Upper lobe of right lung (tissue), 1 donor: ENCODE results near the gene NR1I3. TPM values are rescaled to one million over a fixed set of nuclear protein-coding genes. Genes with fewer than 3 reads are reported as not detected.
"Not testable (repeated sequence)": the region's sequence is repeated elsewhere in the genome, so short reads cannot be mapped to it uniquely, and the experiment has no call there.

Experiments used
- ATAC-seq: fragments of 200-7000 bp; cut with Tn5 transposase; one replicate; pipeline ENCODE4 v1.9.1; 2020; ENCODE audit warnings: mild to moderate bottlenecking, moderate library complexity
- DNase-seq: peaks from one replicate; pipeline ENCODE4 v3.0.0-alpha.2; 2020
- H3K27ac ChIP-seq: fragments of 200-600 bp; one replicate; pipeline ENCODE4 v1.8.0; 2022
- H3K27me3 ChIP-seq: fragments of 200-600 bp; one replicate; pipeline ENCODE4 v1.8.0; 2022; ENCODE audit warnings: mild to moderate bottlenecking
- H3K36me3 ChIP-seq: fragments of 200-600 bp; one replicate; pipeline ENCODE4 v1.8.0; 2022
- H3K4me1 ChIP-seq: fragments of 200-600 bp; one replicate; pipeline ENCODE4 v1.8.0; 2022
- H3K4me3 ChIP-seq: fragments of 200-600 bp; one replicate; pipeline ENCODE4 v1.8.0; 2022; ENCODE audit warnings: mild to moderate bottlenecking
- H3K9me3 ChIP-seq: fragments of 200-600 bp; one replicate; pipeline ENCODE4 v1.8.0; 2022
- intact Hi-C: fragments of 100-400 bp; cut with DNase I; formaldehyde crosslinking; loops from one replicate; pipeline ENCODE4 v1.11.0; 2022
- total RNA-seq: library from RNA; stranded (reverse); fragmentation: NEBNext Ultra II Directional; extraction: Animal tissue kit (Norgen Biotek cat#: 25700); gene quantifications from one replicate; pipeline ENCODE4 v1.2.1, GENCODE V29; 2021
- TF ChIP-seq, protein P1 (sequence below): fragments of 200-600 bp; IDR thresholded peaks from one replicate; pipeline ENCODE4 v1.8.0; 2022; ENCODE audit warnings: antibody characterized with exemption
- donor health status: DM: no; HTN: yes; CAD: no; lungs with severe emphysema.

Gene NR1I3
- total RNA-seq, 1 donor from 2014 or later: not detected

DNA sequence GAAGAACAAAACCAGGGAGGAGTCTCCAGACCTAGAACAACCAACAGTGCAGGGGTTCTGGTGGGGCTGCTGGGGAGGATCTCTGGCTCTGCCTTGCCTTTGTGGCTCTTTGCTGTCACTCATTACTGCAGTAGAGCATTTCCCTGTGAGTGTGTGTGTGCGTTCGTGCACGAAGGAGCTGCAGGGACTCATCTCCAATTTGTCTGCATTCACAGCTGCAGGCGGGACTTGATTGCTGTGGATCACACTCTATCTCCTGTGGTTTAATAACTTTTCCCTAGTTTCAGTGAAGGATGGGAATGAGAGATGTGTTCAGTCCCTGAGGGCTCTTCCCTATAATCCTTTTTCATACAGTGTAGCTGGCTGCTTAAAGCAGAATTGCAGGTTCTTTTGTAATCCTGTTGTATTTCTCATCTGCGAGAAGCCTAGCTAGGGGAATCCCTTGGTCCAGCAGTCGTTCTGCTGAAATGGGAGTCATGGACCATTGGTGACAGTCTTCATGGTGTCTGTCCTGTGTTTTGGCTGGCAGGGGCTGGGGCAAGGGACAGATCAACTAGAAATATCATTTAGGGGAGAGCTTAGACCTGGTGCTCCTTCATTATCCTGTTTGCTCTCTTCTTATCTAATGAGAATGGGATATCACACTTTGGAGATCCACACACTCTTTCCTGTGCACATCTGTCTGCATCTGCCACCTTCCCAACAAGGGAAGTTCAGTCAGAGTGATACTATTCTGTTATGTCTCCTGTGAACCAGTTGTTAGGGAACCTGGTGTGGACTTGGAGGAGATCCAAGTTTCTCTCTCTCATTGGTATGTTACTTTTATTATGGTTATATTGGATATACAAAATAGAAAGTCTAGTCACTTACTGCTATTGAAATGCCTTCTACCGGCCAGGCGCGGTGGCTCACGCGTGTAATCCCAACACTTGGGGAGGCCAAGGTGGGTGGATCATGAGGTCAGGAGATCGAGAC lies 23.5 kb upstream of the NR1I3 start:
- TF ChIP-seq, protein P1, sequence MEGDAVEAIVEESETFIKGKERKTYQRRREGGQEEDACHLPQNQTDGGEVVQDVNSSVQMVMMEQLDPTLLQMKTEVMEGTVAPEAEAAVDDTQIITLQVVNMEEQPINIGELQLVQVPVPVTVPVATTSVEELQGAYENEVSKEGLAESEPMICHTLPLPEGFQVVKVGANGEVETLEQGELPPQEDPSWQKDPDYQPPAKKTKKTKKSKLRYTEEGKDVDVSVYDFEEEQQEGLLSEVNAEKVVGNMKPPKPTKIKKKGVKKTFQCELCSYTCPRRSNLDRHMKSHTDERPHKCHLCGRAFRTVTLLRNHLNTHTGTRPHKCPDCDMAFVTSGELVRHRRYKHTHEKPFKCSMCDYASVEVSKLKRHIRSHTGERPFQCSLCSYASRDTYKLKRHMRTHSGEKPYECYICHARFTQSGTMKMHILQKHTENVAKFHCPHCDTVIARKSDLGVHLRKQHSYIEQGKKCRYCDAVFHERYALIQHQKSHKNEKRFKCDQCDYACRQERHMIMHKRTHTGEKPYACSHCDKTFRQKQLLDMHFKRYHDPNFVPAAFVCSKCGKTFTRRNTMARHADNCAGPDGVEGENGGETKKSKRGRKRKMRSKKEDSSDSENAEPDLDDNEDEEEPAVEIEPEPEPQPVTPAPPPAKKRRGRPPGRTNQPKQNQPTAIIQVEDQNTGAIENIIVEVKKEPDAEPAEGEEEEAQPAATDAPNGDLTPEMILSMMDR: no peak
- ATAC-seq: no peak
- H3K27me3 ChIP-seq: peaks cover 29% of the 10 kb centered on the region
- H3K36me3 ChIP-seq: no peaks in the 10 kb centered on the region
- intact Hi-C loops: no loop called here
- no peak overlapping the region for H3K27ac ChIP-seq
- H3K9me3 ChIP-seq: no peaks in the 10 kb centered on the region
- DNase-seq: no peak
- H3K4me1 ChIP-seq: no peaks in the 10 kb centered on the region
- no peak overlapping the region for H3K4me3 ChIP-seq

DNA sequence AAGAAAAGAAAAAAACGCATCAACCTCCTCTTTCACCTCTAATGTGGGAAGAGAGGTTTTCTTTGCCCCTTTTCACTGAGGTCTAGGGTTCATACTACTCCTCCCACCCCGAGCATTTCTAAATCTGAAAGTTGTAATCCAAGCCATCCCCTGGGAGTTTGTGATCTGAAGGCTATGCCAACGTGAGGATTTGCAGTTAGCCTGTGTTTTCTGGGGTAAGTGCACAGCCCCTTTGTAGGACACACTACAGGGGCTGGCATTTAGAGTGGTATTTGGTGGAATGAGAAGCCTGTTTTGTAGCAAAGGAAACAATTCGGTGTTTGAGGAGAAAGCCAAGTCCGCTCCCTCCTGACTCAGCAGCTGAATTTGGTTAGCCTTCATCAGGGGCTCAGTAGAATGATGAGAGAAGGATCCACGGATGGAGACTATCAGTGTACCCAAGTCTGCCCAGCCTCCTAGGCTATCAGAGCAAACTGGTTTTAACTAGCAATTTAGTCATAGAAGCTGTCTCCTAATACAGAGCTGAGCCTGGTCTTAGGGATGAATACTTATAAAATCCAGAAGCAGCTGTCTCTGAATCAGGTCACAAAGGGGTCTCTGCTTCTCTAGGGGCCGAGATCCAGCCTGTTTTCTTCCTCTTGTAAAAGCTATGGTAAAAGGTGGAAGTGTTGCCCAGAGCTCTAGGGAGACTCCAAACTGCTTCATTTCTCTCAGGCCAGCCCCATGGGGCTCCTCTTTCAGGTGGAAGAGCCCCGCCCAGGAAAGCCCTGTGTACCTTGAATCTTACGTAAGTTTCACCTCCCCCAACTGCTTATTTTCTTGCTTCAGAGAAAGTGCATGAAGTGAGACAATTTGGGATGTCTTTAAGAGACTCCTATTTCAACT lies 22.6 kb upstream of the NR1I3 start:
- peaks cover 29% of the 10 kb centered on the region for H3K27me3 ChIP-seq
- H3K4me1 ChIP-seq: no peaks in the 10 kb centered on the region
- intact Hi-C loops: no loop called here
- TF ChIP-seq, protein P1: no peak
- H3K36me3 ChIP-seq: no peaks in the 10 kb centered on the region
- H3K9me3 ChIP-seq: no peaks in the 10 kb centered on the region
- DNase-seq: no peak
- no peak overlapping the region for H3K4me3 ChIP-seq
- peak; percentile 66 for ATAC-seq
- H3K27ac ChIP-seq: no peak overlapping the region

DNA sequence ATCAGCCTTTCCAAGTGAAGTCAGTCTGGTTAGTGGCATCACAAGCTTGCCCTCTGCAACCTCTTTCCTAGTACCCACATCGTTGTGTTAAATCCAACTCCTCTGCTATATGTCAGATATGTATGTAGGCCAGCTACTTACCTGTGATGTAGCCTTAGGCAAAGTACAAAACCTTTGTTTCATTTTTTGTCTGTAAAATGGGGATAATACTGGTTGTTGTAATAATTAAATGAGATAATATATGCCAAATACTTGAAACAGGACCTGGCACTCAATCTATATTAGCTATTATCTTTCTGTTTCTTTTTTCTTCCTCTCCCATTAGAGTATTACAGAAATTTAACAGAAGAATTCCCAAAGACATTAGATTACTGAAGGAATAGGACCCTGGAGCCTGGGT lies 21.8 kb upstream of the NR1I3 start:
- DNase-seq: no peak
- Histone ChIP-seq H3K27ac (no peak overlapping the region), H3K36me3 (no peaks in the 10 kb centered on the region), H3K27me3 (peaks cover 29% of the 10 kb centered on the region), H3K4me3 (no peak overlapping the region), H3K4me1 (no peaks in the 10 kb centered on the region), H3K9me3 (no peaks in the 10 kb centered on the region)
- TF ChIP-seq, protein P1: no peak
- intact Hi-C loops: no loop called here
- ATAC-seq: no peak

DNA sequence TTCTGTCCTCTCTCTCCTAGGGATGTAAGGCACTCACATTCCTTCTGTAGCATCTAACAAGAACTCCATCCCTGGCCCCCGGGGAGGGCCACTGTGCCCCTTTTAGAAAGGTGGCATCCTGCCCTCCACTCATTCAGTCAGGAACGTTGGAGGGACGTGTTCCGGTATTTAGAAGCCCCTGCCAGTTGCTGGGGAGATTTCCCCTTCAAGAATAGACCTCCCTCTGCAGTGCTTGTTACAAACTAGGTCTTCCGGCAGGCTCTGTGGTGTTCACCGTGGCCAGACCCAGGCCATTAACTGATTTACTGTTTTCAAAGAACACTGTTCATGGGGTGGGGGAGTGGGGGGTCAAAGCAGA lies 21.3 kb upstream of the NR1I3 start:
- H3K4me3 ChIP-seq: peak overlapping the region; percentile 43
- no peaks in the 10 kb centered on the region for H3K9me3 ChIP-seq
- ATAC-seq (no peak), DNase-seq (no peak)
- H3K27ac ChIP-seq: no peak overlapping the region
- H3K27me3 ChIP-seq: peaks cover 29% of the 10 kb centered on the region
- intact Hi-C loops: no loop called here
- TF ChIP-seq, protein P1: no peak
- H3K4me1 ChIP-seq: no peaks in the 10 kb centered on the region
- no peaks in the 10 kb centered on the region for H3K36me3 ChIP-seq

DNA sequence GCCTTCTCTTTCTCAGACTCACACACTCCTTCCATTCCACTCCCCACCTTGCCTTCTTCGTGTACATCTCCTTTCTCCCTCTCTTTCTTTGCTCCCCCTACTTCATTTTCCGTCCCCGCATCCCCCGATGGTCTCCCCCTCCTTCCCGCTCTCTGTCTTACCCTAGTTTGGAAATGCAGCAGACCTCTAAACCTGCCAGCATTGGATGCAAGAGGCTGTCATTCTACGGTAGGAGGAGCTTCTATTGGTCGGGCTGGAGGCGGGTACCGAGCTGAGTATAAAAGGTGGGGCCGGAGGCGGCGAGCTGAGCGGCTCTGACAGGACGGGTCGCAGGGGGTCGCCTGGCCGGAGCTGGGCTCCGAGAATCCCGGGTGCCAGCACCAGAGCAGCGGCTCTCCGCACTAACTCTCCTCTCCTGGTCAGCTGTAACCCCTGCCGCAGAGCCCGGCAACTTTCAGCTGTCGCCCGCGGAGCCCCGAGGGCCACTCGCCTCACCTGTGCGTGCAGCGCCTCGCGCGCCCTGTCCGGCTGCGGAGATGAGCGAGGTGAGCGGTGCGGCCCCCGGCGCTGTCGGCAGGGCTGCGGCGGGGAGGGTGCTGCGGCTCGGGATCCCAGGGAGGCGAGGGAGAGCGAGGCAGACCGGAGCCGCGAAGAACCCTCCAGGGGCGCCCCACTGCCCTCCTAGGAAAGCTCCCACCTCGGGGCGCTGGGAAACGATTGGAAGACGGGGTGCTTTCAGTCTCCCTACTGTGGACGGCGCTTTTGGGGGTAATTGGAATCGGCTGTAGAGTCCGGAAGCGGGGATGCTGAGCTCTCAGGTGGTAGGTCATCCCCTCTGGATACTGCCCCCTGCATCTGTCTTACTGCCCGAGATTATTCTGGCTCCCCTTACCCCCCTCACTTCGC lies 20.7 kb upstream of the NR1I3 start, which contains the start of gene PCP4L1:
Gene PCP4L1 (plus strand): TSS at position 307 of the 906 bp plus-strand sequence. CDS start 230 bp downstream, at position 537.
- Histone ChIP-seq H3K27ac (no peak within 1 kb of the TSS), H3K27me3 (peaks cover 29% of the 10 kb centered on the region), H3K36me3 (no peaks in the 10 kb centered on the region), H3K4me3 (peak within 1 kb of the TSS; percentile 43), H3K9me3 (no peaks in the 10 kb centered on the region), H3K4me1 (no peaks in the 10 kb centered on the region)
- TF ChIP-seq, protein P1: no peak
- peak; percentile 84 for DNase-seq
- intact Hi-C loops: no loop called here
- peak; percentile 95 for ATAC-seq

DNA sequence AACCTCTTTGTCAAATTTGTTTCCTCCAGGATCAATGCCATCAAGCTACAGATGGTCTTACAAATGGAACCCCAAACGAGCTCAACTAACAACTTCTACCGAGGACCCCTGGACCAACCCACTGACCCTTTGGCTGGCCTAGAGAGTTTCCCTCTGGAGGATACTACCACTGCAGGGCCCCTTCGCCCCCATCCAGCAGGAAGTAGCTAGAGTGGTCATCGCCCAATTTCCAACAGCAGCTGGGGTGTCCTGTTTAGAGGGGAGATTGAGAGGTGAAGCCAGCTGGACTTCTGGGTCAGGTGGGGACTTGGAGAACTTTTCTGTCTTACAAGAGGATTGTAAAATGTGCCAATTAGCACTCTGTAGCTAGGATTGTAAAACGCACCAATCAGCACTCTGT lies 19.1 kb upstream of the NR1I3 start:
- peaks cover 29% of the 10 kb centered on the region for H3K27me3 ChIP-seq
- ATAC-seq, DNase-seq: not testable (repeated sequence)

DNA sequence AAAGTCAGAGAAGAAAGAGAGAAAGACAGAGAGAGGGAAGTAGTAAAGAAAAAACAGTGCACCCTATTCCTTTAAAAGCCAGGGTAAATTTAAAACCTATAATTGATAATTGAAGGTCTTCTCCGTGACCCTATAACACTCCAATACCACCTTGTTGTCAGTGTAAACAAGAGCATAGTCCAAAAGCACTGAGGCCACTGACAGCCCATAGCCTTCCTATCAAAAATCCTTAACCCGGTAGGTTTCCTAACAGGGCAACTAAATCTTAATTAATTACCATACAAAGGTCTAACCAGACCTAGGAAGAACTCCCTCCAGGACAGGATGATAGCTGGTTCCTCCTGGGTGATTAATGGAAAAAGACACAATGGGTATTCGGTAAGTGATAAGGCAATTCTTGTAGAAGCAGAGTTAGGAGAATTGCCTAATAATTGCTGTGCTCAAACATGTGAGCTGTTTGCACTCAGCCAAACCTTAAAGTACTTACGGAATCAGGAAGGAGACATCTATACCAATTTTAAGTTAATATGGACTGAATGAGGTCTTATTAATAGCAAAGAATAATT lies 18.0 kb upstream of the NR1I3 start:
- H3K4me3 ChIP-seq, DNase-seq, H3K9me3 ChIP-seq, H3K36me3 ChIP-seq, intact Hi-C loops, H3K4me1 ChIP-seq, ATAC-seq: not testable (repeated sequence)
- Histone ChIP-seq H3K27me3 (peaks cover 29% of the 10 kb centered on the region), H3K27ac (peak overlapping the region; percentile 42)

More for the DNA sequence above, 19.1 kb upstream of the NR1I3 start:
- intact Hi-C loops, H3K36me3 ChIP-seq, H3K4me3 ChIP-seq, H3K9me3 ChIP-seq, H3K27ac ChIP-seq, H3K4me1 ChIP-seq: not testable (repeated sequence)
